ENCODE measurements around the gene PTPRQ.
"Not testable (repeated sequence)": the region's sequence is repeated elsewhere in the genome, so short reads cannot be mapped to it uniquely, and the experiment has no call there.

The PTPRQ gene, protein sequence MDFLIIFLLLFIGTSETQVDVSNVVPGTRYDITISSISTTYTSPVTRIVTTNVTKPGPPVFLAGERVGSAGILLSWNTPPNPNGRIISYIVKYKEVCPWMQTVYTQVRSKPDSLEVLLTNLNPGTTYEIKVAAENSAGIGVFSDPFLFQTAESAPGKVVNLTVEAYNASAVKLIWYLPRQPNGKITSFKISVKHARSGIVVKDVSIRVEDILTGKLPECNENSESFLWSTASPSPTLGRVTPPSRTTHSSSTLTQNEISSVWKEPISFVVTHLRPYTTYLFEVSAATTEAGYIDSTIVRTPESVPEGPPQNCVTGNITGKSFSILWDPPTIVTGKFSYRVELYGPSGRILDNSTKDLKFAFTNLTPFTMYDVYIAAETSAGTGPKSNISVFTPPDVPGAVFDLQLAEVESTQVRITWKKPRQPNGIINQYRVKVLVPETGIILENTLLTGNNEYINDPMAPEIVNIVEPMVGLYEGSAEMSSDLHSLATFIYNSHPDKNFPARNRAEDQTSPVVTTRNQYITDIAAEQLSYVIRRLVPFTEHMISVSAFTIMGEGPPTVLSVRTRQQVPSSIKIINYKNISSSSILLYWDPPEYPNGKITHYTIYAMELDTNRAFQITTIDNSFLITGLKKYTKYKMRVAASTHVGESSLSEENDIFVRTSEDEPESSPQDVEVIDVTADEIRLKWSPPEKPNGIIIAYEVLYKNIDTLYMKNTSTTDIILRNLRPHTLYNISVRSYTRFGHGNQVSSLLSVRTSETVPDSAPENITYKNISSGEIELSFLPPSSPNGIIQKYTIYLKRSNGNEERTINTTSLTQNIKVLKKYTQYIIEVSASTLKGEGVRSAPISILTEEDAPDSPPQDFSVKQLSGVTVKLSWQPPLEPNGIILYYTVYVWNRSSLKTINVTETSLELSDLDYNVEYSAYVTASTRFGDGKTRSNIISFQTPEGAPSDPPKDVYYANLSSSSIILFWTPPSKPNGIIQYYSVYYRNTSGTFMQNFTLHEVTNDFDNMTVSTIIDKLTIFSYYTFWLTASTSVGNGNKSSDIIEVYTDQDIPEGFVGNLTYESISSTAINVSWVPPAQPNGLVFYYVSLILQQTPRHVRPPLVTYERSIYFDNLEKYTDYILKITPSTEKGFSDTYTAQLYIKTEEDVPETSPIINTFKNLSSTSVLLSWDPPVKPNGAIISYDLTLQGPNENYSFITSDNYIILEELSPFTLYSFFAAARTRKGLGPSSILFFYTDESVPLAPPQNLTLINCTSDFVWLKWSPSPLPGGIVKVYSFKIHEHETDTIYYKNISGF (N-terminal part only)
- 0 to 0.07 reads per million in 2 donors for total RNA-seq

DNA sequence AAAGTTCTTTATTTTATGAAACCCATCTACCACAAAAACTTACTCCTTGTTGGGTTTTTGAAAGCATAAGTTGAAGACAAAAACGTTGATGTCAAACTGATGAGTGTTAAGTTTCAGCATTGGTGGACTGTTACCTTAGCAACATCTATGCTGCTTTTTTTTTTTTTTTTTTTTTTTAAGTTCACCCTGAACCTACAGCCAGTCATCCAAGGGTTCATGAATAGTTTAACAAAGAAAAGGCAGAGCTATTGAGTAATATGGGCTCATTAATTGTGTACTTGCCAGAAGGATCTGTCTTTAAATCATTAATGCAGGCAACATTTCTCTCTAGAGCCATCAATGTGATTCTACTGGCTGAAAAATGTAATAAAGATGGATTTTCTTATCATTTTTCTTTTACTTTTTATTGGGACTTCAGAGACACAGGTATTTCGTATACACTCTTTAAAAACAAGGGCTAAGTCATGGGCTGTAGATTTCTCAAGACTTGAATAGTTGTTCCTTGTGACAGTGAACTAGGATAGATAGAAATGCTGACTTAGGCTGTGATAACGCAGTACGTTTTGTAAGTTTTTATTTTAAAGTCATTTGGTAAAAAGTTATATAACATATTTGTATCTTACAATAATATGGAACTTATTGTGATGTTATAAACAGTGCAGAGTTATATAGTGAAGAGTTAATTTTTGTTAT, at the start of gene PTPRQ:
Gene PTPRQ (plus strand): TSS at position 262 of the 693 bp plus-strand sequence. CDS start 111 bp downstream, at position 373.
- DNase-seq, result no peak

DNA sequence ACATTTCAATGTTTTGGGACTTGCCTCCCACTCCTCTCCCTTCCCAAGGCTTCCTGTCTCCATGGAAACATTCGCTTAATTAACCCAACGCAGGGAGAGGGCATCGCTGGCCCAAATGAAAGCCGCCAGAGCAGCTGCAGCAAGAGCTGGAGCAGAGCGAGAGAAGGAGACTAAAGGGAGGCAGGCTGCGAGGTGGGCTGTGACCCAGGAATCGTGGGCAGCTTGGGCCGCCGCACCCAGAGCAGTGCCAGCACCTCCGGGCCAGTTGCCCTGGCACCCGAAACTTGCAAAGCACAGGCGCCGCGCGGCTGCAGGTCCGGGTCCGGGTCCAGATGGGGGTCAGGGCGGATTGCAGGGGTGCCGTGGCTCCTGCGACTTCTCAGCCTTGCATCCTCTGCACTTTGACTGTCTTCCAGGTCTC, 43.5 kb upstream of the PTPRQ start:
- DNase-seq, result no peak

GRCh38 chr12:80401191-80401590, 42.8 kb upstream of the PTPRQ start:
- no peak for DNase-seq

DNA sequence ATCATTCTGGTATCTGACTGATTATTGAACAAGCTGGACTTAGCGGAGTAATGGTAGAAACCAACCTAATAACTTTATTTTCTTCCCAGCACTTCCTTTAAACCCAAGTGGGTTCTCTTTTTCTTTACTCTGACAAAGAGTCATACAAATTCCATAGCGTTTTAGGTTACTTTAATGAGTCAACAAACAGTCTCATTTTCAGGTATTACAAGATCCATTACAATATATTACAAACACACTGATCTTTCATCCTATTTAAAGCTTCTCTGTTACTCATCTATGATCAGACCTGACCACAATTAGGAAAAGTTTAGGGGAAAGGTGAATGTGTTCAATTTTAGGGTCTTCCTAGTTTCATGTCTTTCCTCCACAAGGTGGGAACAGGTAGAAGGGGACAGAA, 39.4 kb upstream of the PTPRQ start:
- DNase-seq, result no peak

- DNase-seq, result no peak
Observed at GRCh38 chr12:80406253-80406652, 37.8 kb upstream of the PTPRQ start.

DNA sequence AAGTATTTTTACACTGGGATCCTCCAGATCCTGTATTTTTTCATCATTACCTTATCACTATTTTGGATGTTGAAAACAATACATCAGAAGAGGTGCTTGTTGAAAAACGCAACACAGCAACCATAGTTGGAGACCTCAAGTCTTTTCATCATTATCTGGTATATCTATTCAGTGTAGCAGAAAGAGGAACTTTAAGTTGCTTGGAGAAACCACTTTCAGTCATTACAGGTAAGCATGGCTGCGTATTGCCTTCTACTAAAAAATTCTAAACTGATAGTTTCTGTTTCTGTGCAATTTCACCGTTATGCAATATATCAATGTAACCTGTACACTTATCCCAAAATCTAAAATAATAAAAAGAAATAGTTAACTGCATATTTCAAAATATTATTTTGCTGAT, 32.2 kb upstream of the PTPRQ start:
- no peak for DNase-seq

DNA sequence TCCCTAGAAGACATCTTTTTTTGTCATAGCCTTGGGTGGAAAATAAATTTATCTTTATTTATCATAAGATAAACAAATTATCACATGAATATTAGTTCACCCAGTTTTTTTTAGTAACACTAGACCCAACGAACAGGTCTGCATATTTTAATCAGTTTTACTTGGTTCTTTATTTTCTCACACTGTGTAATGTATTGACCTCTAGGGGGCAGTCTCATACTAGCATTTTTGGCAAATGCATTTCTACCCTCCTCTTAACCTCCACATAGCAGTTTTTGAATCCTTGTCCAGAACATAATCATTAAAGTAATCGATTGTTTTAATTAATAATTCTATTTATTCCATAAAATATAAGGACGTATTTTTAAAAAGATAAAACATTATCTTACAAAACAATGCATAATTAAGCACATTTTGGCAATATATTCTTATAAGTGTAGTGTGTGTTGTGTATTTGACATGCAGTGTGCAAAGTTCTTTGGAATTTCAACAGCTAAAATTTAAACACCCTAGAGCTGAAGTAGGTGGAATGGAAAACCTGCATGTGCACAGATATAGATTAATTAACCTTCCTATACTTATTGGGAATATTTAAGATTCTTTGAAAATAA, 31.6 kb upstream of the PTPRQ start:
- DNase-seq, result peak in 1 of 5 experiments; percentile 42

- no peak for DNase-seq
Observed at GRCh38 chr12:80413462-80413861, 30.6 kb upstream of the PTPRQ start.

- DNase-seq, result no peak
Observed at GRCh38 chr12:80415466-80415865, 28.6 kb upstream of the PTPRQ start.

DNA sequence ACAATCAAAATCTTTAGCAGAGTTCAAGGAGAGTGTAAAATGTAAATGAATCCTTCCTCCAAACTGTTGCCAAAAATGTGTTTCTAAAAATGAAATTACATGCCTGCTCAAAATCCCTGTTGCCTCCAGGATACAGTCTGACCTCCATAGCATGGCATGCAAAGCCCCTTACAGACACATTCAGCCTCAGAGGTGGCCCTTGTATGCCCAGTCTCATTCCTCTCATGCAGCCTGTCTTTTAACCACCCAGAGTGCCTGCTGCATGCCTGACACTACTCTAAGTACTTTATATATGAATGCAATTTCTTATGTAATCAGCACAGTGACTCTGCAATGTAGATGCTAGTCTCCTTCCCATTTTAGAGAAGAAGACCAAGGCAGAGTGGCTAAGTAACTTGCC, 24.4 kb upstream of the PTPRQ start:
- no peak for DNase-seq

DNA sequence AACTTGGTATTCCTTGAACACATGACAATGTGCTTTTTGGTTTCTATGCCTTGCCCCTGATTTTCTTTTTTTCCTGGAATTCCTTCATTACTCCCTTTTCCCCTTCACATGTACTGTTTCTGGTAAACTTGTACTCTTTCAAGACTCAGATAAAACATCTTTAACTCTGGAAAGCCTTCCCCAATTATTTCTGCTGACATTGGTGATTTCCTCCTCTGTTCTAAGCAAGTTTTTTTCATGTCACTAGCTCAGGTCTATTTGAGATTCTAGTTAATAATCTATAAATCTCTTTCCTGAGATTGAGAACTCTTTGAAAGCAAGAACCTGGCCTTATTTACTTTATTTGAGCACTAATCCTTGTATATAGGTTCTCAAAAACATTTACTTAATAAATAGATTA, 24.0 kb upstream of the PTPRQ start:
- no peak for DNase-seq

- no peak for DNase-seq
Observed at GRCh38 chr12:80422550-80422949, 21.5 kb upstream of the PTPRQ start.

GRCh38 chr12:80432061-80432460, 12.0 kb upstream of the PTPRQ start:
- no peak for DNase-seq

DNA sequence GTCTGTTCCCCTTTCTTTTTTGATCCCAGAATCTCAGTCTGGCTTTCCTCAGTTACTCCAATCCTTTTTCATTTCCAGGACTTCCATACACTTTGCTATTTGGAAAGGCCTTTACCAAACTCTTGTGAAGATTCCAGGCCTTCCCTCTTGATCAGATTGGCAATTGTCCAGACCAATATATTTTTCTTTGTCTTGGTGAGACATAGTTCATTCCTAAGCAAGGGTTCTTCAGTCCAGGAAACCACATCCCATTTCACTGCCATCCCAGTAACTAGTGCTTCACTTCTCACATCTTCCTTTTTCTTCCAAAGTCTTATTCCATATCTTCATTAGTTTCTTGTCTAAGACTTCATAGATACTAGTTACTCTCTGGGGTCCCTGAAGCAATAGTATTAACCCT, 2.1 kb upstream of the PTPRQ start:
- DNase-seq, result no peak

- no peak for DNase-seq
Observed at GRCh38 chr12:80442426-80443222, 1.4 kb upstream of the PTPRQ start.

- DNase-seq, result no peak
Observed at GRCh38 chr12:80445083-80445793, 1.2 kb downstream of the PTPRQ start.

GRCh38 chr12:80456513-80456912, 12.5 kb downstream of the PTPRQ start:
- no peak for DNase-seq

GRCh38 chr12:80460972-80461371, 16.9 kb downstream of the PTPRQ start:
- DNase-seq, result no peak

DNA sequence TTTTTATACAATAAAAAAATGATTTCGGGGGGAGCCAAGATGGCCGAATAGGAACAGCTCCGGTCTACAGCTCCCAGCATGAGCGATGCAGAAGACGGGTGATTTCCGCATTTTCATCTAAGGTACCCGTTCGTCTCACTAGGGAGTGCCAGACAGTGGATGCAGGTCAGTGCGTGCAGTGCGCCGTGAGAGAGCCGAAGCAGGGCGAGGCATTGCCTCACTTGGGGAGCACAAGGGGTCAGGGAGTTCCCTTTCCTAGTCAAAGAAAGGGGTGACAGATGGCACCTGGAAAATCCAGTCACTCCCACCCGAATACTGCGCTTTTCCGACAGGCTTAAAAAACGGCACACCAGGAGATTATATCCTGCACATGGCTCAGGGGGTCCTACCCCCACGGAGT, 17.8 kb downstream of the PTPRQ start:
- not testable (repeated sequence) for DNase-seq

- DNase-seq, result no peak
Observed at GRCh38 chr12:80469681-80470080, 25.6 kb downstream of the PTPRQ start.
